Left ventricle myocardium inferior (tissue), 1 donor: ENCODE measurements around the gene PLB1. TPM values are rescaled to one million over a fixed set of nuclear protein-coding genes. Genes with fewer than 3 reads are reported as not detected.
A peak's percentile ranks its signal among the peaks of the same experiment; 100 is the strongest.

Experiments
- DNase-seq: peaks from one replicate; pipeline ENCODE4 v3.0.0-alpha.2; 2020
- H3K27ac ChIP-seq: fragments of 200-600 bp; replicated peaks from 2 replicates; pipeline ENCODE4 v1.8.0; 2021
- H3K27me3 ChIP-seq: fragments of 200-600 bp; 2 replicates; pipeline ENCODE4 v1.8.0; 2021; ENCODE audit warnings: low read depth
- H3K36me3 ChIP-seq: fragments of 200-600 bp; 2 replicates; pipeline ENCODE4 v1.8.0; 2021
- H3K4me1 ChIP-seq: fragments of 200-600 bp; 2 replicates; pipeline ENCODE4 v1.8.0; 2021
- H3K4me3 ChIP-seq: fragments of 200-600 bp; 2 replicates; pipeline ENCODE4 v1.8.0; 2021; ENCODE audit warnings: mild to moderate bottlenecking, moderate library complexity
- H3K9me3 ChIP-seq: fragments of 200-600 bp; replicated peaks from 2 replicates; pipeline ENCODE4 v1.8.0; 2021
- intact Hi-C: fragments of 100-400 bp; cut with micrococcal nuclease; formaldehyde crosslinking; loops from one replicate; pipeline ENCODE4 v1.11.0; 2022
- long read RNA-seq: library from polyadenylated mRNA; unstranded; transcript quantifications from one replicate; pipeline ENCODE4 v2.0.0, GENCODE V29; 2021
- total RNA-seq: library from RNA; stranded (reverse); fragmentation: NEBNext Ultra II Directional; extraction: Animal tissue kit (Norgen Biotek cat#: 25700); gene quantifications from one replicate; pipeline ENCODE4 v1.2.1, GENCODE V29; 2021
- TF ChIP-seq, protein P1 (sequence below): fragments of 200-600 bp; IDR thresholded peaks from 2 replicates; pipeline ENCODE4 v1.8.0; 2021; ENCODE audit warnings: antibody characterized with exemption, mild to moderate bottlenecking, borderline replicate concordance
- donor health status: DM: no; HTN: yes; CAD: no; lungs with severe emphysema.

The PLB1 gene, protein sequence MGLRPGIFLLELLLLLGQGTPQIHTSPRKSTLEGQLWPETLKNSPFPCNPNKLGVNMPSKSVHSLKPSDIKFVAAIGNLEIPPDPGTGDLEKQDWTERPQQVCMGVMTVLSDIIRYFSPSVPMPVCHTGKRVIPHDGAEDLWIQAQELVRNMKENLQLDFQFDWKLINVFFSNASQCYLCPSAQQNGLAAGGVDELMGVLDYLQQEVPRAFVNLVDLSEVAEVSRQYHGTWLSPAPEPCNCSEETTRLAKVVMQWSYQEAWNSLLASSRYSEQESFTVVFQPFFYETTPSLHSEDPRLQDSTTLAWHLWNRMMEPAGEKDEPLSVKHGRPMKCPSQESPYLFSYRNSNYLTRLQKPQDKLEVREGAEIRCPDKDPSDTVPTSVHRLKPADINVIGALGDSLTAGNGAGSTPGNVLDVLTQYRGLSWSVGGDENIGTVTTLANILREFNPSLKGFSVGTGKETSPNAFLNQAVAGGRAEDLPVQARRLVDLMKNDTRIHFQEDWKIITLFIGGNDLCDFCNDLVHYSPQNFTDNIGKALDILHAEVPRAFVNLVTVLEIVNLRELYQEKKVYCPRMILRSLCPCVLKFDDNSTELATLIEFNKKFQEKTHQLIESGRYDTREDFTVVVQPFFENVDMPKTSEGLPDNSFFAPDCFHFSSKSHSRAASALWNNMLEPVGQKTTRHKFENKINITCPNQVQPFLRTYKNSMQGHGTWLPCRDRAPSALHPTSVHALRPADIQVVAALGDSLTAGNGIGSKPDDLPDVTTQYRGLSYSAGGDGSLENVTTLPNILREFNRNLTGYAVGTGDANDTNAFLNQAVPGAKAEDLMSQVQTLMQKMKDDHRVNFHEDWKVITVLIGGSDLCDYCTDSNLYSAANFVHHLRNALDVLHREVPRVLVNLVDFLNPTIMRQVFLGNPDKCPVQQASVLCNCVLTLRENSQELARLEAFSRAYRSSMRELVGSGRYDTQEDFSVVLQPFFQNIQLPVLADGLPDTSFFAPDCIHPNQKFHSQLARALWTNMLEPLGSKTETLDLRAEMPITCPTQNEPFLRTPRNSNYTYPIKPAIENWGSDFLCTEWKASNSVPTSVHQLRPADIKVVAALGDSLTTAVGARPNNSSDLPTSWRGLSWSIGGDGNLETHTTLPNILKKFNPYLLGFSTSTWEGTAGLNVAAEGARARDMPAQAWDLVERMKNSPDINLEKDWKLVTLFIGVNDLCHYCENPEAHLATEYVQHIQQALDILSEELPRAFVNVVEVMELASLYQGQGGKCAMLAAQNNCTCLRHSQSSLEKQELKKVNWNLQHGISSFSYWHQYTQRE (N-terminal part only)
- total RNA-seq: 2.4 TPM
- long read RNA-seq, partial matches to known transcripts: 0 of 4 reads
- long read RNA-seq, other reads (novel, unspliced or antisense): 4 of 4 reads

GRCh38 chr2:28495551-28496250 lies at the start of gene PLB1:
PLB1 (plus strand) TSS chr2:28496060; CDS start chr2:28496115, 55 bp downstream.
- H3K36me3 ChIP-seq: no peaks in the 10 kb centered on the region
- TF ChIP-seq, protein P1, sequence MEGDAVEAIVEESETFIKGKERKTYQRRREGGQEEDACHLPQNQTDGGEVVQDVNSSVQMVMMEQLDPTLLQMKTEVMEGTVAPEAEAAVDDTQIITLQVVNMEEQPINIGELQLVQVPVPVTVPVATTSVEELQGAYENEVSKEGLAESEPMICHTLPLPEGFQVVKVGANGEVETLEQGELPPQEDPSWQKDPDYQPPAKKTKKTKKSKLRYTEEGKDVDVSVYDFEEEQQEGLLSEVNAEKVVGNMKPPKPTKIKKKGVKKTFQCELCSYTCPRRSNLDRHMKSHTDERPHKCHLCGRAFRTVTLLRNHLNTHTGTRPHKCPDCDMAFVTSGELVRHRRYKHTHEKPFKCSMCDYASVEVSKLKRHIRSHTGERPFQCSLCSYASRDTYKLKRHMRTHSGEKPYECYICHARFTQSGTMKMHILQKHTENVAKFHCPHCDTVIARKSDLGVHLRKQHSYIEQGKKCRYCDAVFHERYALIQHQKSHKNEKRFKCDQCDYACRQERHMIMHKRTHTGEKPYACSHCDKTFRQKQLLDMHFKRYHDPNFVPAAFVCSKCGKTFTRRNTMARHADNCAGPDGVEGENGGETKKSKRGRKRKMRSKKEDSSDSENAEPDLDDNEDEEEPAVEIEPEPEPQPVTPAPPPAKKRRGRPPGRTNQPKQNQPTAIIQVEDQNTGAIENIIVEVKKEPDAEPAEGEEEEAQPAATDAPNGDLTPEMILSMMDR: no peak
- intact Hi-C loops: no loop called here
- no peak within 1 kb of the TSS for H3K4me3 ChIP-seq
- no peak within 1 kb of the TSS for H3K27ac ChIP-seq
- DNase-seq: no peak
- H3K4me1 ChIP-seq: no peaks in the 10 kb centered on the region
- H3K27me3 ChIP-seq: peaks cover 10% of the 10 kb centered on the region
- H3K9me3 ChIP-seq: no peaks in the 10 kb centered on the region

DNA sequence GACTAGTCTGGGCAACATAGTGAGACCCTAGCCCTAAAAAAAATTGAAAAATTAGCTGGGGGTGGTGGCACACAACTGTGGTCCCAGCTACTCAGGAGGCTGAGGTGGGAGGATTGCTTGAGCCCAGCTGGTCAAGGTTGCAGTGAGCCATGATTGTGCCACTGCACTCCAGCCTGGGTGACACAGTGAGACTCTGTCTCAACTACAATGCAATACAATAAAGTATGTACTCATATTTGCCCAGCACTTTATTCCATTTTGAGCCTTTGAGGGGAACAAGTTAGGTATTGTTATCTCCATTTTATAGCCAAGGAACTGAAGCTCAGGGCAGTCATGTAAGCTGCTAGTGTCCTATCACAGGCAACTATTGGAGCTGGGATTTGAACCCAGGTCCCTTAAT lies 49.3 kb upstream of the PLB1 start:
- TF ChIP-seq, protein P1: no peak
- H3K27ac ChIP-seq: no peak overlapping the region

GRCh38 chr2:28447086-28447485 lies 48.8 kb upstream of the PLB1 start:
- TF ChIP-seq, protein P1: no peak
- Histone ChIP-seq H3K4me1 (peaks cover 13% of the 10 kb centered on the region), H3K27ac (no peak overlapping the region), H3K9me3 (no peaks in the 10 kb centered on the region), H3K27me3 (no peaks in the 10 kb centered on the region), H3K36me3 (no peaks in the 10 kb centered on the region), H3K4me3 (no peak overlapping the region)
- intact Hi-C loops: no loop called here
- DNase-seq: no peak

More for the DNA sequence above, 49.3 kb upstream of the PLB1 start:
- Histone ChIP-seq H3K4me1 (peaks cover 13% of the 10 kb centered on the region), H3K36me3 (no peaks in the 10 kb centered on the region), H3K4me3 (no peak overlapping the region), H3K27me3 (no peaks in the 10 kb centered on the region), H3K9me3 (no peaks in the 10 kb centered on the region)
- no peak for DNase-seq
- intact Hi-C loops: no loop called here

GRCh38 chr2:28447943-28448792 lies 47.7 kb upstream of the PLB1 start:
- no peak for DNase-seq
- no peaks in the 10 kb centered on the region for H3K36me3 ChIP-seq
- H3K4me3 ChIP-seq: no peak overlapping the region
- intact Hi-C loops: no loop called here
- no peaks in the 10 kb centered on the region for H3K27me3 ChIP-seq
- H3K4me1 ChIP-seq: peaks cover 13% of the 10 kb centered on the region
- H3K27ac ChIP-seq: peak overlapping the region; percentile 44
- TF ChIP-seq, protein P1: no peak
- no peaks in the 10 kb centered on the region for H3K9me3 ChIP-seq
